B cell (primary cell): Measurements from ENCODE around the gene CAP1. TPM values are rescaled to one million over a fixed set of nuclear protein-coding genes. Genes with fewer than 3 reads are reported as not detected.

ENCODE experiments used
- ATAC-seq: fragments of 200-7000 bp; cut with Tn5 transposase; one replicate; pipeline ENCODE4 v1.10.0; 2021; ENCODE audit warnings: low read depth, mild to moderate bottlenecking, moderate number of reproducible peaks, moderate library complexity
- CTCF ChIA-PET: fragments of 350-600 bp; sonication (Branson Sonifier 250); formaldehyde crosslinking; loops from one replicate; lab custom pipeline; 2021; ENCODE audit warnings: antibody characterized with exemption, inconsistent platforms; lab: Charles Lee
- POLR2A ChIA-PET: fragments of 350-600 bp; sonication (Branson Sonifier 250); formaldehyde crosslinking; loops from one replicate; lab custom pipeline; 2021; ENCODE audit warnings: antibody characterized with exemption; lab: Charles Lee
- DNase-seq: peaks from one replicate; pipeline ENCODE4 v3.0.0; 2013
- H2AFZ ChIP-seq: 2 replicates; pipeline ENCODE4 v1.6.1; 2012; ENCODE audit warnings: mild to moderate bottlenecking, low read depth, low read length; ENCODE audit not compliant: insufficient read depth, poor library complexity, severe bottlenecking
- H3K27ac ChIP-seq, 2 donors: 1 replicate in 1 of 2; 2 replicates in 1 of 2; pipeline ENCODE4 v1.5.1; 2012 to 2013; ENCODE audit warnings: low read length in 2 of 2, mild to moderate bottlenecking in 2 of 2, moderate library complexity in 1 of 2
- H3K27me3 ChIP-seq, 4 experiments: fragments of 200-600 bp in 1 of 4; sonication (generic) in 1 of 4; replicated peaks in 1 of 4; 1 replicate in 2 of 4; 2 replicates in 2 of 4; pipeline versions ENCODE4 v1.6.1 to v1.7.0; 2013 to 2016; ENCODE audit warnings: low read length in 3 of 4, mild to moderate bottlenecking in 2 of 4, mixed read lengths in 1 of 4, moderate library complexity in 1 of 4; ENCODE audit not compliant: insufficient read depth in 4 of 4, control insufficient read depth in 3 of 4; ENCODE audit errors: control extremely low read depth in 1 of 4
- H3K36me3 ChIP-seq, 2 experiments: replicated peaks in 1 of 2; 1 replicate in 1 of 2; 2 replicates in 1 of 2; pipeline versions ENCODE4 v1.6.1 to v1.7.1; 2013; ENCODE audit warnings: low read length in 1 of 2; ENCODE audit not compliant: insufficient read depth in 2 of 2, control insufficient read depth in 1 of 2; ENCODE audit errors: control extremely low read depth in 1 of 2, extremely low read depth in 1 of 2
- H3K4me1 ChIP-seq, 2 donors: fragments of 200-600 bp in 1 of 2; sonication (generic) in 1 of 2; 1 replicate in 1 of 2; 2 replicates in 1 of 2; pipeline versions ENCODE4 v1.5.1 to v1.6.1; 2013 to 2017; ENCODE audit warnings: low read length in 2 of 2; ENCODE audit not compliant: control insufficient read depth in 2 of 2, insufficient read depth in 2 of 2
- H3K4me2 ChIP-seq: replicated peaks from 2 replicates; pipeline ENCODE3; 2012; ENCODE audit warnings: mild to moderate bottlenecking, low read depth, low read length; ENCODE audit not compliant: poor library complexity, severe bottlenecking
- H3K4me3 ChIP-seq, 5 experiments: fragments of 200-600 bp in 1 of 5; sonication (generic) in 1 of 5; 1 replicate in 3 of 5; 2 replicates in 2 of 5; pipeline versions ENCODE4 v1.5.1 to v1.7.0; 2011 to 2016; ENCODE audit warnings: low read length in 4 of 5, mild to moderate bottlenecking in 4 of 5, low read depth in 2 of 5, control low read depth in 1 of 5, moderate library complexity in 1 of 5; ENCODE audit not compliant: insufficient read depth in 1 of 5; ENCODE audit errors: control extremely low read depth in 1 of 5, extremely low read depth in 1 of 5
- H3K79me2 ChIP-seq: fragments of 200-600 bp; sonication (generic); one replicate; pipeline ENCODE4 v1.6.0; 2016; ENCODE audit warnings: low read length; ENCODE audit not compliant: control insufficient read depth, insufficient read depth
- H3K9ac ChIP-seq: fragments of 200-600 bp; sonication (generic); 2 replicates; pipeline ENCODE4 v1.6.1; 2017; ENCODE audit warnings: mild to moderate bottlenecking, low read length, moderate library complexity
- H3K9me3 ChIP-seq, 3 donors: one replicate each; pipeline versions ENCODE4 v1.6.1 to v1.7.1; 2013; ENCODE audit warnings: low read length in 2 of 3; ENCODE audit not compliant: control insufficient read depth in 2 of 3, insufficient read depth in 1 of 3; ENCODE audit errors: control extremely low read depth in 1 of 3
- H4K20me1 ChIP-seq: 2 replicates; pipeline ENCODE4 v1.6.0; 2012; ENCODE audit warnings: mild to moderate bottlenecking, low read length; ENCODE audit not compliant: insufficient read depth, control insufficient read depth, poor library complexity, severe bottlenecking
- H3K27ac Mint-ChIP-seq: one replicate; pipeline ENCODE4 v1.8.0; 2021; ENCODE audit warnings: mixed read lengths
- H3K27me3 Mint-ChIP-seq: one replicate; pipeline ENCODE4 v1.8.0; 2021; ENCODE audit warnings: mixed read lengths
- H3K4me1 Mint-ChIP-seq: one replicate; pipeline ENCODE4 v1.8.0; 2021; ENCODE audit warnings: mixed read lengths
- H3K4me3 Mint-ChIP-seq: one replicate; pipeline ENCODE4 v1.8.0; 2021; ENCODE audit warnings: mixed read lengths
- H3K9me3 Mint-ChIP-seq: one replicate; pipeline ENCODE4 v1.8.0; 2022; ENCODE audit warnings: mixed read lengths; ENCODE audit not compliant: insufficient read depth
- EZH2 ChIP-seq: IDR thresholded peaks from 2 replicates; pipeline ENCODE4 v1.6.1; 2012; ENCODE audit warnings: borderline replicate concordance, low read depth, mild to moderate bottlenecking, moderate library complexity, low read length; ENCODE audit not compliant: insufficient read depth, poor library complexity, severe bottlenecking
- WGBS: methylation state at CpG from one replicate; pipeline ENCODE4 v1.1.5; 2013; ENCODE audit warnings: missing lambda C conversion rate; ENCODE audit not compliant: insufficient coverage; 5-methylcytosine and 5-hydroxymethylcytosine counted together
- intact Hi-C: fragments of 100-400 bp; cut with micrococcal nuclease; formaldehyde crosslinking; loops from one replicate; pipeline ENCODE4 v1.10.0; 2022
- polyA plus RNA-seq: library from polyadenylated mRNA; depleted of rRNA; stranded (reverse); fragments of >200 nt; gene quantifications from 2 replicates; pipeline ENCODE4 v1.2.3, GENCODE V29; 2012
- total RNA-seq, 2 donors: library from RNA; stranded (reverse); fragments of 120-200 nt in 1 of 2; gene quantifications; 1 replicate in 1 of 2; 2 replicates in 1 of 2; pipeline versions ENCODE4 v1.2.3 to v1.2.4, GENCODE V29; 2013 to 2022
- TF ChIP-seq, protein P1 (sequence below): fragments of 200-600 bp; IDR thresholded peaks from one replicate; pipeline ENCODE4 v1.8.0; 2022; ENCODE audit warnings: antibody characterized with exemption, mild to moderate bottlenecking

CAP1 gene
- total and polyA plus RNA-seq, 2 donors (not counting 1 experiment from before 2014, with no cell fraction given), result 175 to 203 TPM

DNA sequence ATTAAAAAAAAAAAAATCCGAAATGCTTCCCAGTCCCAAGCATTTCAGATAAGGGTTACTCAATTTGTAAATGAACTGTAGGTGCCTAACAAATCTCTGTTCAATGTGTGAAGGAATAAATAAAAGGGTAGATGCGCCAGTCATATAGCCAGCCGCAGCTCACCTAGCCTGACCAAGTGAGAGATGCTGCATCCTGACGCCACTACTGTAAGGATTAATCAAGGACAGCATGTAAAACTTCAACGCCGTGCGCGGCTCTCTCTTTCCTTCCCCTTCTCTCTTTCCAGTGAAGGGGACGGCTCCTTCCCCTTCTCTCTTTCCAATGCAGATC, 56.1 kb downstream of the CAP1 start:
- H3K9me3 Mint-ChIP-seq, result no peaks in the 10 kb centered on the region
- ChIA-PET POLR2A (no interaction called here), CTCF (interaction anchor here (1.1 kb wide), 1 partner anchor 56 kb away, joined by 5 read pairs; the partner anchor contains the start of gene CAP1)
- no peak for DNase-seq
- Histone ChIP-seq H3K27ac (peak overlapping the region; percentile 53 to 68), H3K4me2 (peak overlapping the region; percentile 80), H2AFZ (peak overlapping the region; percentile 98), H3K36me3 (peaks cover 1 to 7% of the 10 kb centered on the region in 2 experiments), H3K27me3 (no peaks in the 10 kb centered on the region), H3K4me3 (peak overlapping the region; percentile 69 to 80 (median 79)), H3K9ac (peak overlapping the region; percentile 77), H3K4me1 (peaks cover 14 to 20% of the 10 kb centered on the region in 2 donors), H4K20me1 (no peaks in the 10 kb centered on the region), H3K79me2 (peaks cover 27% of the 10 kb centered on the region), H3K9me3 (no peaks in the 10 kb centered on the region)
- H3K27ac Mint-ChIP-seq, result peak overlapping the region; percentile 92
- TF ChIP-seq, protein P1, sequence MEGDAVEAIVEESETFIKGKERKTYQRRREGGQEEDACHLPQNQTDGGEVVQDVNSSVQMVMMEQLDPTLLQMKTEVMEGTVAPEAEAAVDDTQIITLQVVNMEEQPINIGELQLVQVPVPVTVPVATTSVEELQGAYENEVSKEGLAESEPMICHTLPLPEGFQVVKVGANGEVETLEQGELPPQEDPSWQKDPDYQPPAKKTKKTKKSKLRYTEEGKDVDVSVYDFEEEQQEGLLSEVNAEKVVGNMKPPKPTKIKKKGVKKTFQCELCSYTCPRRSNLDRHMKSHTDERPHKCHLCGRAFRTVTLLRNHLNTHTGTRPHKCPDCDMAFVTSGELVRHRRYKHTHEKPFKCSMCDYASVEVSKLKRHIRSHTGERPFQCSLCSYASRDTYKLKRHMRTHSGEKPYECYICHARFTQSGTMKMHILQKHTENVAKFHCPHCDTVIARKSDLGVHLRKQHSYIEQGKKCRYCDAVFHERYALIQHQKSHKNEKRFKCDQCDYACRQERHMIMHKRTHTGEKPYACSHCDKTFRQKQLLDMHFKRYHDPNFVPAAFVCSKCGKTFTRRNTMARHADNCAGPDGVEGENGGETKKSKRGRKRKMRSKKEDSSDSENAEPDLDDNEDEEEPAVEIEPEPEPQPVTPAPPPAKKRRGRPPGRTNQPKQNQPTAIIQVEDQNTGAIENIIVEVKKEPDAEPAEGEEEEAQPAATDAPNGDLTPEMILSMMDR, result no peak
- TF ChIP-seq EZH2, result no peak
- intact Hi-C loops, result loop anchor here (2.0 kb wide), 3 partner anchors 32 to 64 kb away; partner anchors contain the start of genes CAP1 and RLF
- WGBS, result 1% methylated on average over 8 of the region's 9 CpGs
- peak overlapping the region; percentile 88 for H3K4me3 Mint-ChIP-seq
- peaks cover 11% of the 10 kb centered on the region for H3K27me3 Mint-ChIP-seq
- ATAC-seq, result peak; percentile 28
- H3K4me1 Mint-ChIP-seq, result peaks cover 19% of the 10 kb centered on the region

DNA sequence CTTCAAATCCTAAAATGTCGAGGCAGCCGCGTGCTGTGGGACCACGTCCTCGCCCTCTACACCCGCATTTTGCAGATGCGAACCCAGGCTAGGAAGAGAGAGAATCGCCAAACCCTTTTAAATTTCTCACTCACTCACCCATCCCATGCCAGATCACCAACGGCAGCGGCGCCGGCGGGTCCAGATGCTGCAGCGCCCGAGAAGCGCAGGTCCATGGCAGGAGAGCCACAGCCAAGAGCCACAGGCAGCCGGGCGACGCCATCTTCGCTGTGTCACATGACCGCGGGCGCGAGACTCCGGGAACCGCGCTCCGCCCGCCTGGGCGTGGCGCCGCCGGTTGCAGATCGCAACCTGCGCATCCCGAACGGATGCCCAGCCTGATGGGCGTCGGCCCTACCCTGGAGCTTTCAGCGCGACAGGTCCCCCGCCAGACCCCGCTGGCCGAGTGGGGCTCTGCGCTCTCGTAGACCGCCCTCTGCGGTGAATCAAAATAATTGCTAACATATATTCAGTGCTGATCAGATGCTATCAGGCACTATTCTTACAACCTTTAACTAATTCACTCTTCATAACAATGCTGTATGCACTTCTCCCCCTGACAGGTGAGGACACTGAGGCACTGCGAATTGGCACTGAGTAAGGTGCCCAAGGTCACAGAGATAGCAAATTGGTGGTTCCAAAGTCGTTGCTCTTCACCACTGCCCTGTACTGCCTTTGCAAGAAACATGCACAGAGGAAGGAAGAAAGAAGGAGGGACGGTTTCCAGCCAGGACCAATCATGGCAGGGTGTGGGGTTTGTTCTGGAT, 56.7 kb downstream of the CAP1 start, which contains the start of gene PPT1:
Gene PPT1, minus strand, starts transcription at position 276 of the 806 bp plus-strand sequence. Its CDS starts 14 bp downstream, at position 262.
- Histone ChIP-seq H3K4me3 (peak within 1 kb of the TSS; percentile 69 to 80 (median 79)), H3K27me3 (no peaks in the 10 kb centered on the region), H3K9me3 (no peaks in the 10 kb centered on the region), H3K4me1 (peaks cover 14 to 20% of the 10 kb centered on the region in 2 donors), H3K9ac (peak within 1 kb of the TSS; percentile 77), H4K20me1 (no peaks in the 10 kb centered on the region), H3K36me3 (peaks cover 0 to 1% of the 10 kb centered on the region in 2 experiments), H3K27ac (peak within 1 kb of the TSS; percentile 53 to 68), H3K79me2 (peaks cover 27% of the 10 kb centered on the region), H2AFZ (peak within 1 kb of the TSS; percentile 98), H3K4me2 (peak within 1 kb of the TSS; percentile 80)
- Mint-ChIP-seq H3K4me3 (peak within 1 kb of the TSS; percentile 88), H3K4me1 (peaks cover 19% of the 10 kb centered on the region), H3K9me3 (no peaks in the 10 kb centered on the region), H3K27me3 (peaks cover 15% of the 10 kb centered on the region), H3K27ac (peak within 1 kb of the TSS; percentile 92)
- peak; percentile 92 for ATAC-seq
- TF ChIP-seq, protein P1, result peak; percentile 61
- TF ChIP-seq EZH2, result no peak
- CTCF ChIA-PET, result interaction anchor here (1.1 to 2.4 kb wide), 2 partner anchors 57 to 241 kb away, joined by 5 to 10 read pairs; partner anchors contain the start of gene CAP1
- DNase-seq, result peak; percentile 86
- WGBS, result under 1% methylated on average over 51 of the region's 51 CpGs
- POLR2A ChIA-PET, result no interaction called here
- intact Hi-C loops, result loop anchor here (2.0 kb wide), 3 partner anchors 32 to 64 kb away; partner anchors contain the start of genes CAP1 and RLF
